ENCODE data around the gene GUF1.
"Not testable (repeated sequence)": the region's sequence is repeated elsewhere in the genome, so short reads cannot be mapped to it uniquely, and the experiment has no call there.

Gene GUF1

GRCh38 chr4:44726038-44726871, 48.0 kb downstream of the GUF1 start, which contains the start of gene GNPDA2:
TSS of gene GNPDA2 (minus strand) at chr4:44726556. CDS start at chr4:44722207, 4,349 bp downstream.
- Mint-ChIP-seq H3K36me3 (ENCODE audit: low read depth) (no peaks in the 10 kb centered on the region), H3K4me1 (ENCODE audit: low read depth) (peaks cover 25% of the 10 kb centered on the region), H3K27ac (peak within 1 kb of the TSS; percentile 92), H3K9me3 (peaks cover 3% of the 10 kb centered on the region), H3K27me3 (ENCODE audit: low read depth) (peaks cover 4% of the 10 kb centered on the region), H3K4me3 (peak within 1 kb of the TSS; percentile 92)

- Mint-ChIP-seq H3K27me3 (ENCODE audit: low read depth) (peaks cover 4% of the 10 kb centered on the region), H3K4me1 (ENCODE audit: low read depth) (peaks cover 25% of the 10 kb centered on the region), H3K36me3 (ENCODE audit: low read depth) (no peaks in the 10 kb centered on the region), H3K27ac (no peak overlapping the region), H3K9me3 (peaks cover 3% of the 10 kb centered on the region), H3K4me3 (no peak overlapping the region)
Observed at GRCh38 chr4:44727471-44727870, 49.3 kb downstream of the GUF1 start.

GRCh38 chr4:44728694-44729093, 50.5 kb downstream of the GUF1 start:
- not testable (repeated sequence) for H3K9me3 Mint-ChIP-seq; H3K27ac Mint-ChIP-seq; H3K4me3 Mint-ChIP-seq; H3K36me3 Mint-ChIP-seq (ENCODE audit: low read depth); H3K27me3 Mint-ChIP-seq (ENCODE audit: low read depth)
- peaks cover 21% of the 10 kb centered on the region for H3K4me1 Mint-ChIP-seq (ENCODE audit: low read depth)

GRCh38 chr4:44736900-44737299, 58.7 kb downstream of the GUF1 start:
- Mint-ChIP-seq H3K4me1 (ENCODE audit: low read depth) (no peaks in the 10 kb centered on the region), H3K4me3 (no peak overlapping the region), H3K27ac (no peak overlapping the region), H3K36me3 (ENCODE audit: low read depth) (no peaks in the 10 kb centered on the region), H3K9me3 (no peaks in the 10 kb centered on the region), H3K27me3 (ENCODE audit: low read depth) (peaks cover 12% of the 10 kb centered on the region)

GRCh38 chr4:44738615-44739014, 60.4 kb downstream of the GUF1 start:
- Mint-ChIP-seq H3K27ac (no peak overlapping the region), H3K27me3 (ENCODE audit: low read depth) (peaks cover 12% of the 10 kb centered on the region), H3K4me3 (no peak overlapping the region), H3K9me3 (no peaks in the 10 kb centered on the region), H3K36me3 (ENCODE audit: low read depth) (no peaks in the 10 kb centered on the region), H3K4me1 (ENCODE audit: low read depth) (no peaks in the 10 kb centered on the region)

- no peaks in the 10 kb centered on the region for H3K36me3 Mint-ChIP-seq (ENCODE audit: low read depth)
- no peaks in the 10 kb centered on the region for H3K9me3 Mint-ChIP-seq
- H3K27ac Mint-ChIP-seq, result no peak overlapping the region
- H3K4me3 Mint-ChIP-seq, result no peak overlapping the region
- peaks cover 8% of the 10 kb centered on the region for H3K27me3 Mint-ChIP-seq (ENCODE audit: low read depth)
- no peaks in the 10 kb centered on the region for H3K4me1 Mint-ChIP-seq (ENCODE audit: low read depth)
Observed at GRCh38 chr4:44740201-44740600, 62.0 kb downstream of the GUF1 start.

Data from T-helper 1 cell treated with Interleukin-12 subunit alpha and Interleukin-12 subunit beta and Interleukin-4 antibody, amounts not matched to agents 30 μg/mL and 1 μg/mL, for 36 hours (primary cell).